Aorta (tissue), 5 donors: ENCODE results near the gene KIFC3. TPM values are rescaled to one million over a fixed set of nuclear protein-coding genes. Genes with fewer than 3 reads are reported as not detected.

ENCODE experiments used
- ATAC-seq: fragments of 200-7000 bp; cut with Tn5 transposase; one replicate; pipeline ENCODE4 v1.9.1; 2022; ENCODE audit warnings: moderate library complexity; ENCODE audit not compliant: low FRiP score
- DNase-seq, 2 donors: peaks; one replicate each; pipeline ENCODE4 v3.0.0-alpha.2; 2020
- H3K27ac ChIP-seq, 2 donors: one replicate each; pipeline ENCODE4 v1.5.1; 2013; ENCODE audit warnings: low read length in 2 of 2, mild to moderate bottlenecking in 2 of 2, moderate library complexity in 2 of 2, control low read depth in 1 of 2, inconsistent platforms in 1 of 2, low read depth in 1 of 2
- H3K27me3 ChIP-seq, 2 donors: one replicate each; pipeline ENCODE4 v1.6.1; 2013; ENCODE audit warnings: control low read depth in 1 of 2, low read length in 1 of 2, mild to moderate bottlenecking in 1 of 2, moderate library complexity in 1 of 2; ENCODE audit not compliant: insufficient read depth in 2 of 2, control insufficient read depth in 1 of 2
- H3K36me3 ChIP-seq, 2 donors: one replicate each; pipeline ENCODE4 v1.6.1; 2013; ENCODE audit warnings: control low read depth in 1 of 2, low read length in 1 of 2, mild to moderate bottlenecking in 1 of 2; ENCODE audit not compliant: insufficient read depth in 2 of 2, control insufficient read depth in 1 of 2
- H3K4me1 ChIP-seq, 2 donors: one replicate each; pipeline ENCODE4 v1.6.1; 2013; ENCODE audit warnings: low read length in 2 of 2, control low read depth in 1 of 2, mild to moderate bottlenecking in 1 of 2, moderate library complexity in 1 of 2; ENCODE audit not compliant: insufficient read depth in 2 of 2, control insufficient read depth in 1 of 2
- H3K4me3 ChIP-seq, 2 donors: one replicate each; pipeline ENCODE4 v1.5.1; 2013; ENCODE audit warnings: low read length in 2 of 2, control low read depth in 1 of 2, mild to moderate bottlenecking in 1 of 2
- H3K9me3 ChIP-seq: one replicate; pipeline ENCODE4 v1.6.1; 2013; ENCODE audit warnings: mild to moderate bottlenecking, low read length; ENCODE audit not compliant: control insufficient read depth
- WGBS, 2 donors: extraction: QIAGEN DNeasy Blood & Tissue Kit; methylation state at CpG; one replicate each; pipeline ENCODE4 v1.1.7; 2013; 5-methylcytosine and 5-hydroxymethylcytosine counted together
- intact Hi-C, 2 donors: fragments of 100-400 bp; cut with DNase I; formaldehyde crosslinking; loops; one replicate each; pipeline versions ENCODE4 v1.14.2 to v1.15.0; 2022
- polyA plus RNA-seq, 2 donors: library from polyadenylated mRNA; stranded (reverse); fragments of 200-250 nt; gene quantifications; one replicate each; pipeline ENCODE4 v1.2.3, GENCODE V29; 2013
- total RNA-seq, 2 donors: library from RNA; stranded (reverse); fragmentation: NEBNext Ultra II Directional; extraction: Animal tissue kit (Norgen Biotek cat#: 25700); gene quantifications; one replicate each; pipeline ENCODE4 v1.2.1, GENCODE V29; 2021
- donor health status: healthy with polysubstance abuse.
- donor health status: Bipolar disorder and iron deficiency.
- donor health status: DM: no; HTN: no; CAD: no.
- donor health status: DM: no; HTN: no; CAD: no.
- donor health status: DM: yes; HTN: yes; CAD: no.

KIFC3 gene
- total and polyA plus RNA-seq, 4 donors = 27.4 to 80.1 (median 65.4) TPM

DNA sequence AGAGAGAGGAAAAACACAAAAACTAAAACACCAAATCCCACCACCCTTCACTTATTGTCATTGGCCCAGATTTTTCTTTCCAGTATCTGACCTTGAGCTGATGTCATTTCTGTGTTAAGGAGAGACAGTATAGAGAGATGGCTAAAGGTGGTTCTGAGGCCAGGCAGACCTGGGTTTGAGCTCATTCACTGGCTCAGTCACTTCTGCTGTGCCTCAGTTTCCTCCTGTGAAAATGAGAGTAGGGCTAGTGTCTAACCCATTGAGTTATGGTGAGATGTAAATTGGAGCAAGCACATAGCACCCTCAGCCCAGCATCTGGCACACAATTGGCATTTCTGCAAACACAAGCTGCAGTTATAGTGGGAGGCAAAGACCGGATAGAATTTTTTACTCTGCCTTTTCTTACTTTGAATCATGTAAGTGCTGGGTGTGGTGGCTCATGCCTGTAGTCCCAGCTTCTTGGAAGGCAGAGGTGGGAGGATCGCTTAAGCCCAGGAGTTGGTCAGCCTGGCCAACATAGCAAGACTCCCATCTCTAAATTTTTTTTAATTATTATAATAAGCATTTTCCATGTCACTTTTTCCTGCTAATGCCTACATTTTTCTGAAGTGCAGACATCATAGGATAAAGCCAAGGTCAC, 6.4 kb upstream of the KIFC3 start:
- DNase-seq (no peak), ATAC-seq (no peak)
- H3K36me3 ChIP-seq = no peaks in the 10 kb centered on the region
- H3K4me1 ChIP-seq = no peaks in the 10 kb centered on the region
- no peak overlapping the region for H3K27ac ChIP-seq
- intact Hi-C loops = no loop called here
- no peaks in the 10 kb centered on the region for H3K9me3 ChIP-seq
- 46 to 56% methylated on average over 2 of the region's 2 CpGs for WGBS, 2 donors
- no peak overlapping the region for H3K4me3 ChIP-seq
- H3K27me3 ChIP-seq = no peaks in the 10 kb centered on the region

GRCh38 chr16:57807968-57808528, 5.8 kb upstream of the KIFC3 start:
- H3K4me1 ChIP-seq = no peaks in the 10 kb centered on the region

GRCh38 chr16:57807252-57807967, 5.1 kb upstream of the KIFC3 start:
- no peak overlapping the region for H3K4me3 ChIP-seq

More at GRCh38 chr16:57807968-57808528, 5.8 kb upstream of the KIFC3 start:
- Histone ChIP-seq H3K4me3 (no peak overlapping the region), H3K27ac (no peak overlapping the region), H3K27me3 (no peaks in the 10 kb centered on the region), H3K9me3 (no peaks in the 10 kb centered on the region), H3K36me3 (no peaks in the 10 kb centered on the region)
- intact Hi-C loops = no loop called here
- peak; percentile 86 to 91 for DNase-seq
- ATAC-seq = peak; percentile 83
- 5% methylated on average over 16 of the region's 16 CpGs for WGBS, 2 donors

DNA sequence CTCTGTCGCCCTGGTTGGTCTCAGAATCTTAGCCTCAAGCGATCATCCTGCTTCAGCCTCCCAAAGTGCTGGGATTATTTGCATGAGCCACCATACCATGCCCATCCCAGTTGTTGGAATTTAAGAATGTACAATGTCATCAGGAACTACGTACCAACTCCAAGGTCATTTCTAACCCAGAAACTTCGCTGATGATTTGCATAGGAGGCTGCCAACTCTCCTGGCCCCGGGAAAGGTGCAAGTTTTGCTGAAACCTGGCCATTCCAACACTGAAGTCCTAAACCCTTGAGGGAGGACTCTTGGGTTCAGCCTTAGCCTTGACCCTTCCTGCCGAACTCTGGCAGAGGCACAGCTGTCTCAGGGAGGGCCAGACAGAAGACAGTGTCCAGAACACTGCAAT, 2.9 kb upstream of the KIFC3 start:
- no peak for ATAC-seq
- Histone ChIP-seq H3K9me3 (no peaks in the 10 kb centered on the region), H3K36me3 (no peaks in the 10 kb centered on the region), H3K27ac (no peak overlapping the region), H3K27me3 (no peaks in the 10 kb centered on the region), H3K4me3 (no peak overlapping the region), H3K4me1 (no peaks in the 10 kb centered on the region)
- no peak for DNase-seq
- intact Hi-C loops = no loop called here
- WGBS, 2 donors = 92 to 93% methylated on average over 6 of the region's 6 CpGs

More at GRCh38 chr16:57807252-57807967, 5.1 kb upstream of the KIFC3 start:
- no peak for ATAC-seq
- Histone ChIP-seq H3K9me3 (no peaks in the 10 kb centered on the region), H3K4me1 (no peaks in the 10 kb centered on the region), H3K27me3 (no peaks in the 10 kb centered on the region), H3K36me3 (no peaks in the 10 kb centered on the region), H3K27ac (no peak overlapping the region)
- 77 to 80% methylated on average over 7 of the region's 7 CpGs for WGBS, 2 donors
- intact Hi-C loops = no loop called here
- DNase-seq = no peak

- 48 to 52% methylated on average over 5 of the region's 5 CpGs for WGBS, 2 donors
- Histone ChIP-seq H3K9me3 (no peaks in the 10 kb centered on the region), H3K27ac (no peak overlapping the region), H3K4me3 (no peak overlapping the region), H3K36me3 (no peaks in the 10 kb centered on the region), H3K4me1 (no peaks in the 10 kb centered on the region), H3K27me3 (no peaks in the 10 kb centered on the region)
- ATAC-seq (no peak), DNase-seq (no peak)
- intact Hi-C loops = loop anchor here in 1 of 2 donors (5.0 kb wide), 3 partner anchors 42 to 198 kb away; partner anchors contain the start of genes KATNB1, USB1 and ZNF319
Measured at GRCh38 chr16:57804111-57804837, 2.0 kb upstream of the KIFC3 start.

GRCh38 chr16:57803134-57803990, 1.1 kb upstream of the KIFC3 start:
- Histone ChIP-seq H3K4me1 (no peaks in the 10 kb centered on the region), H3K36me3 (no peaks in the 10 kb centered on the region), H3K27ac (peak overlapping the region in 1 of 2 donors; percentile 38), H3K4me3 (no peak overlapping the region), H3K27me3 (no peaks in the 10 kb centered on the region), H3K9me3 (no peaks in the 10 kb centered on the region)
- DNase-seq (no peak), ATAC-seq (no peak)
- 60 to 63% methylated on average over 16 of the region's 16 CpGs for whole genome bisulfite sequencing, 2 donors
- intact Hi-C loops = loop anchor here in 1 of 2 donors (5.0 kb wide), 3 partner anchors 41 to 199 kb away; partner anchors contain the start of genes KATNB1, USB1 and ZNF319

- no peaks in the 10 kb centered on the region for H3K4me1 ChIP-seq
- intact Hi-C loops = loop anchor here in 1 of 2 donors (5.0 kb wide), 3 partner anchors 40 to 200 kb away; partner anchors contain the start of genes KATNB1, USB1 and ZNF319
Measured at GRCh38 chr16:57801809-57802340, 416 bp downstream of the KIFC3 start.

More at GRCh38 chr16:57801809-57802340, 416 bp downstream of the KIFC3 start:
- Histone ChIP-seq H3K4me3 (peak overlapping the region; percentile 46 to 57), H3K27me3 (no peaks in the 10 kb centered on the region), H3K36me3 (no peaks in the 10 kb centered on the region), H3K27ac (peak overlapping the region in 1 of 2 donors; percentile 28), H3K9me3 (no peaks in the 10 kb centered on the region)
- peak; percentile 75 to 88 for DNase-seq
- peak; percentile 36 for ATAC-seq
- 0 to 1% methylated on average over 20 to 45 of the region's 45 CpGs for WGBS, 2 donors
